ENCODE results near the gene ZNFX1. TPM values are rescaled to one million over a fixed set of nuclear protein-coding genes. Genes with fewer than 3 reads are reported as not detected.

The ZNFX1 gene
- total RNA-seq, 4 donors from 2014 or later, result 36.2 to 46.6 (median 41.5) TPM

- Histone ChIP-seq H3K9me3 (peaks cover 0 to 13% (median 0%) of the 10 kb centered on the region in 3 donors), H3K36me3 (peaks cover 8 to 58% of the 10 kb centered on the region in 2 donors)
- WGBS, 2 donors (ENCODE audit: low coverage in 1 of 2), result 0% methylated on average over 8 of the region's 22 CpGs; no CpG with 5 or more reads in 1 of the 2 donors
Measured at GRCh38 chr20:49277786-49278035, 146 bp downstream of the ZNFX1 start.

GRCh38 chr20:49276961-49277785 lies 684 bp downstream of the ZNFX1 start:
- TF ChIP-seq EP300 (IDR thresholded peaks at IDR 0.05), result no peak
- TF ChIP-seq POLR2A (IDR thresholded peaks at IDR 0.05), result no peak
- no peak for TF ChIP-seq POLR2AphosphoS5 (IDR thresholded peaks at IDR 0.05)
- TF ChIP-seq CTCF (IDR thresholded peaks at IDR 0.05), result no peak
- peaks cover 0 to 10% (median 0%) of the 10 kb centered on the region in 3 donors for H3K9me3 ChIP-seq
- peak overlapping the region; percentile 80 to 98 for H3K4me3 ChIP-seq
- peak overlapping the region; percentile 63 to 97 (median 96) for H3K27ac ChIP-seq
- H3K4me1 ChIP-seq, result peaks cover 0 to 79% (median 16%) of the 10 kb centered on the region in 3 donors
- H3K27me3 ChIP-seq, result no peaks in the 10 kb centered on the region
- no peak for ATAC-seq
- peaks cover 8 to 58% of the 10 kb centered on the region in 2 donors for H3K36me3 ChIP-seq
- 0 to 2% methylated on average over 3 to 25 of the region's 31 CpGs for WGBS, 2 donors (ENCODE audit: low coverage in 1 of 2)

More at GRCh38 chr20:49277786-49278035, 146 bp downstream of the ZNFX1 start:
- no peak for ATAC-seq
- Histone ChIP-seq H3K27ac (peak overlapping the region; percentile 63 to 97 (median 96)), H3K4me1 (peaks cover 0 to 79% (median 16%) of the 10 kb centered on the region in 3 donors), H3K4me3 (peak overlapping the region; percentile 80 to 98), H3K27me3 (no peaks in the 10 kb centered on the region)
- TF ChIP-seq EP300 (IDR thresholded peaks at IDR 0.05) (no peak), POLR2AphosphoS5 (IDR thresholded peaks at IDR 0.05) (no peak), CTCF (IDR thresholded peaks at IDR 0.05) (no peak), POLR2A (IDR thresholded peaks at IDR 0.05) (no peak)

GRCh38 chr20:49276161-49276960 lies 1.5 kb downstream of the ZNFX1 start:
- peak overlapping the region; percentile 80 to 98 for H3K4me3 ChIP-seq
- H3K9me3 ChIP-seq, result peaks cover 0 to 8% (median 0%) of the 10 kb centered on the region in 3 donors
- peak overlapping the region; percentile 63 to 97 (median 96) for H3K27ac ChIP-seq
- peaks cover 5 to 58% of the 10 kb centered on the region in 2 donors for H3K36me3 ChIP-seq
- peaks cover 0 to 79% (median 16%) of the 10 kb centered on the region in 3 donors for H3K4me1 ChIP-seq
- no peaks in the 10 kb centered on the region for H3K27me3 ChIP-seq
- ATAC-seq, result no peak
- TF ChIP-seq EP300 (IDR thresholded peaks at IDR 0.05) (no peak), POLR2A (IDR thresholded peaks at IDR 0.05) (no peak), CTCF (IDR thresholded peaks at IDR 0.05) (no peak), POLR2AphosphoS5 (IDR thresholded peaks at IDR 0.05) (no peak)
- 0 to 4% methylated on average over 1 to 3 of the region's 3 CpGs for WGBS, 2 donors (ENCODE audit: low coverage in 1 of 2)

- ATAC-seq, result no peak
- Histone ChIP-seq H3K4me1 (peaks cover 0 to 79% (median 12%) of the 10 kb centered on the region in 3 donors), H3K9me3 (peaks cover 0 to under 1% (median 0%) of the 10 kb centered on the region in 3 donors), H3K4me3 (peak overlapping the region in 1 of 2 donors; percentile 98), H3K36me3 (peaks cover 4 to 58% of the 10 kb centered on the region in 2 donors), H3K27ac (peak overlapping the region in 3 of 4 donors; percentile 96 to 97 (median 97)), H3K27me3 (no peaks in the 10 kb centered on the region)
- 39 to 100% methylated on average over 1 to 2 of the region's 2 CpGs for WGBS, 2 donors (ENCODE audit: low coverage in 1 of 2)
- TF ChIP-seq POLR2AphosphoS5 (IDR thresholded peaks at IDR 0.05) (no peak), POLR2A (IDR thresholded peaks at IDR 0.05) (no peak), EP300 (IDR thresholded peaks at IDR 0.05) (no peak), CTCF (IDR thresholded peaks at IDR 0.05) (no peak)
Measured at GRCh38 chr20:49275636-49276035, 2.2 kb downstream of the ZNFX1 start.
